Stimulated activated CD8-positive, alpha-beta memory T cell treated with anti-CD3 and anti-CD28 coated beads, Interleukin-15, amount 100 ng/mL, for 1 hour (primary cell): ENCODE results near the gene MESD.

Experiments
- DNase-seq: peaks from one replicate; pipeline ENCODE4 v3.0.0-alpha.2; 2020; ENCODE audit warnings: low read depth

The MESD gene

GRCh38 chr15:80991421-80991820, 1.8 kb upstream of the MESD start:
- no peak for DNase-seq

DNA sequence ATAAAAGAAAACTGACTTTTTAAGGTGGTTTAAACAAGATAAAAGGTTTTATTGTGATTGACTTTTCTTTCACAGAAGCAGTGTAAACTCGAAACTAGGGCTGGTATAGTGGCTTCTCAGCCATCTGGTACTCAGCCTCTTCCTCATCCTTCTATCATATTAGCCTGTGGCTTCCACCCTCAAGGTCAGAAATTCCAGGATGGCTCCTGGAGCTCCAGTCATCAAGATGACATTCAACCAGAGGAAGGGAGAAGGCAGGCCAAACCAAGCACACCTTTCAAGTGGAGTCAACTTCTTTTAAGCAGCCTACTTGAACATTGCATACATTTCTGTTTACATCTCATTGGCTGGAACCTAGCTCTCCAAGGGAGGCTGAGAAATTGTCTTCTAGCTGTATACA, 1.3 kb upstream of the MESD start:
- DNase-seq: no peak

GRCh38 chr15:80989081-80989517, 520 bp downstream of the MESD start:
- no peak for DNase-seq

- no peak for DNase-seq
Measured at GRCh38 chr15:80988148-80988796, 1.3 kb downstream of the MESD start.

GRCh38 chr15:80986487-80986886, 3.1 kb downstream of the MESD start:
- no peak for DNase-seq

DNA sequence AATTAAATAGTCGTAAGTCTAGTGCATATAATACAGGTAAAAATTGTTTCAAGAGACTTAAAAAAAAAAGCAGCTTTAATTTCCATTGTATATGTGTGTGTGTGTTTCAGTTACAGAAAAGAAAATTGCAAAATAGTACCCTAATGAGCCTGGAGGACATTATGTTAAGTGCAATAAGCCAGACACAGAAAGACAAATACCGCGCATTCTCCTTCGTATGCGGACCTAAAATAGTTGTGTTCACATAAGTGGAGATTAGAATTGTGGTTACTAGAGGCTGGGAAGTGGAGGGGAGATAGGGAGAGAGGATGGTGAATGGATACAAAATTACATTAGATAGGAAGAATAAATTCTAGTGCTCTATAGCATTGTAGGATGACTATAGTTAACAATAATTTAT, 3.6 kb downstream of the MESD start:
- DNase-seq: no peak

DNA sequence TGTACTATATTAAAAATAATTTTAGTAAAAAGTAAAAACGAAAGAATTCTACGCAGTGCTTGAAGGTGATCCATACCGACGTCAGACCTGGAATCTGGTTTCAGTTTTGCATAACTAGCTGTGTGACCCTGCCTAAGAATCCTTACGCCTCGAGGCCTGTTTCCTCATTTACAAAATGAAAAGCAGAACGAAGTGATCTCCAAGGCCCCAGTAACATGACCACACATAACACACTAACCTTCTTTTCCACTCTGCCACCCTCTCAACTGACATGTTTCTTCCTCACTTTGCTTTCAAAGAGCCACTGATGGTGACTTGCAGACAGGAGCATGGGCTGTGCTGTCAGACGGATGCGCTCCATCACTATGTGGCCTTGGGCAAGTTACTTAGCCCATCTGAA, 4.8 kb downstream of the MESD start:
- no peak for DNase-seq

GRCh38 chr15:80982839-80983238, 6.8 kb downstream of the MESD start:
- DNase-seq: no peak

DNA sequence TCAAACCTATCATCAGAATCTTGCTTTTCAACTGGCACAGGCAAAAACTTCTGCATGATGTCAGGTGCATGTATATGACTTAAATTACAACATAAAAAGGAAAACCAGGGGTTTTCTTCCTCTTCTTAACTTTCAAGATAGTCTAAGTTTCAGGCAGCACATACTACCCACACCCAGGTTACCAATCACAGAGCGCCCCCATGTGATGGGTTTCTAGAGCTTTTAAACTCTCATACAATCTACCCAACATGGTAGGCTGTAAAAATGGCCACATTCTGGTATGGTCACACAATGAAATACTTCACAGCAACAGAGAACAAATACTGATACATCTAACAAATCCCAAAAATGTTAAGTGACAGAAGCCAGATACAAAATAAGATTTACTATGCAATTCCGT, 7.4 kb downstream of the MESD start:
- DNase-seq: no peak

- no peak for DNase-seq
Measured at GRCh38 chr15:80979538-80980200, 9.9 kb downstream of the MESD start.

GRCh38 chr15:80978685-80979329, 10.8 kb downstream of the MESD start:
- no peak for DNase-seq

- no peak for DNase-seq
Measured at GRCh38 chr15:80977627-80978036, 12.0 kb downstream of the MESD start.

DNA sequence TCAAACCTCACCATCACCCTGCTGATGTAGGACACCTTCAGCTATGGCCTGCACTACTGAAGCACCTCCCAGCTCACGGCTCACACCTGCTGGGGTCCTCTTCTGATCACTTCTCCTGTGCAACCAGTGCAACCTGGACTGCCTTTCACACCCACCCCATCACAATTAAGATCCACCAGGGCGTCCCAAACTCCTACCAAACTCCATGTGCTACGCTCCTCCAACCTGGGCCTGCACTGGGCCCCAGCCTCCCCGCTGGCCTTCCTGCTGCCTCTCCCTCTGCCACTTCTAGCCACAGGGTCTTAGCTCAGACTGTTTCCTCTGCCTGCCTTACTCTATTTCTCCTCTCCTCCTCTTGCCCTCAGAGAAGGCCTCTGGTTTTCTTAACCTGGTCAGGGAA, 12.8 kb downstream of the MESD start:
- no peak for DNase-seq

GRCh38 chr15:80974914-80975313, 14.7 kb downstream of the MESD start:
- DNase-seq: no peak

DNA sequence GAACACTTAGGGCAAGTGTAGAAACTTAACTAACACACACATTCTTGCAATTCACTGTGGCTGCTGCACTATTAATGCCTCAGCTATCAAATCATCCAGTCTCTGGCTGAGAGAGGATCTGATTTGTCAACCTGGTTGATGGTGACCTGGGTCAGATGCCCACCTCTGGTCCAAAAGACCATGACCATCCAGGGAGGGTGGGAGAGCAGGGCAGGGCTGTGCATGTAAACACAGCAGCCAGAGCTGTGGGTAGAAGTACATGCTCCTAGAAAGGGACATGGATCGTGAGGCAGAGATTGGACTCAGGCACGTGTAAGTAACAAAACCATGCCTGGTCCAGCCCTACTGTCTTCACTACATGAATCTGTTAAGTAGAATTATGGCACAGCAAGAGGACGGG, 17.3 kb downstream of the MESD start:
- no peak for DNase-seq

GRCh38 chr15:80971143-80971542, 18.5 kb downstream of the MESD start:
- DNase-seq: no peak

GRCh38 chr15:80970658-80971057, 19.0 kb downstream of the MESD start:
- DNase-seq: no peak

DNA sequence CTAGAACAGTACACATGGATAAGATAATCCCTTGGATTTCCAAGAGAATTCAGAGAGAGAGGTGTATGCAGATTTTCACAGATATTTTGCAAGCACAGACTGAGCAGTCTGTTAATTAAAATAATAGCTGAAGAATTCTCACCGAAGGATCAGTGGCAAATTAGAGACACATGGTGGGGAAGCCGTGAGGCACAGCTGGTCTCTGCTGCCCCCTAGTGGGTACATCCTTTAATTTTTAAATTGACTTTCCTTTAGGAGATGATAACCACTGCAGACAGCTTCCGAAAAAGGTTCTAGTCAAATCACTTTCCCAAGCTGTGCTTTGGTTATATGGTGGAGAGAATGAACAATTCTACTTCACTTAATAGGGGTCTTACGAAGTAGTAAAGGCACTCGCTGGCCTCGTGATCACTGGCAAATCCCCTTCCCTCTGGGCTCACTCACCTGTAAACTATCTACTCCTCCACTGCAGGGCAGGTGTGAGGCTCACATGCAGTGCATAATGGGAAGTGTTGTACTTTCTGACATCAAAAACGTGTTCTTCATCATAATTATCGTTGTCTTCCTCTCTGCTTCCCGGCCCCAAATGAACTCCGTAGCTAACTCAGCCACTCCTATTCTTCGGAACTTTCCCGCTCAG, 19.5 kb downstream of the MESD start:
- peak; percentile 38 for DNase-seq

- DNase-seq: no peak
Measured at GRCh38 chr15:80969316-80969715, 20.3 kb downstream of the MESD start.

- no peak for DNase-seq
Measured at GRCh38 chr15:80967991-80968510, 21.6 kb downstream of the MESD start.

GRCh38 chr15:80967451-80967850, 22.2 kb downstream of the MESD start:
- DNase-seq: no peak

DNA sequence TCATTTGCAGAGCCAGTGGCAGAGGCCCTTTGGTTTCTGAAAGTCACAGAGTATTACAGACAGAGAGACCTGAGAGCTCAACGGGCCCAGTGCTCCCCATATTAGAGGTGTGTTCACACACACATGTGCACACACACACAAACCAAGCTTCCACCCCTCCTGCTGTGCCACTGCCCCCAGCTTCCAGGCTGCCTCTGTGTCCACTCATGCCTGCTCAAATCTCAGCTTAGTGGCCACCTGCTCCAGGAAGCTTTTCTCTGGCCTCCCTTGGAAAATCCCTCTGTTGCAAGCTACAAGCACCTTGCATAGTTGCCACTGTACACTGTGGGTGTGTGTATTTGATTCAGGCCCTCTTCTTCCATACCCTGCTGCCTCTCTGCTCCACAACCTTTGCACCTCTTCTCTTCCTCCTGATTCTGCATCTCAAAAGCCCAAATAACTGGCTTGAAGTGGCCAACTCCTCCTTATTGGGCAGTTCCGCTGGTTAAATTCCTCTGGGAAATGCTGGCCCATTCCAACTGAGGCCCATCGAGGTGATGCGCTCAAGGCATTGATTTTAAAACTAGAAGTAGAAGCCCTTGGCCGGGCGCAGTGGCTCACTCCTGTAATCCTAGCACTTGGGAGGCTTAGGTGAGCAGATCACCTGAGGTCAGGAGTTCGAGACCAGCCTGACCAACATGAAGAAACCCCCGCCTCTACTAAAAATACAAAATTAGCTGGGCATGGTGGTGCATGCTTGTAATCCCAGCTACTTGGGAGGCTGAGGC, 23.0 kb downstream of the MESD start:
- DNase-seq: no peak
